Breast epithelium (tissue), 3 donors: Measurements from ENCODE around the gene M1AP.

Experiments used
- POLR2A ChIP-seq: fragments of 450-650 bp; IDR thresholded peaks from one replicate; pipeline ENCODE4 v1.6.1; 2016; ENCODE audit warnings: antibody characterized with exemption, mild to moderate bottlenecking, moderate library complexity
- POLR2AphosphoS5 ChIP-seq, 3 donors: sonication (generic); formaldehyde crosslinking; IDR thresholded peaks; one replicate each; pipeline ENCODE4 v1.6.1; 2017; ENCODE audit warnings: antibody characterized with exemption in 3 of 3
- TF ChIP-seq, protein P1 (sequence below), 3 donors: fragments of 450-650 bp; IDR thresholded peaks; one replicate each; pipeline ENCODE4 v1.5.1; 2016 to 2017; ENCODE audit warnings: antibody characterized with exemption in 3 of 3, mild to moderate bottlenecking in 3 of 3, moderate library complexity in 3 of 3

DNA sequence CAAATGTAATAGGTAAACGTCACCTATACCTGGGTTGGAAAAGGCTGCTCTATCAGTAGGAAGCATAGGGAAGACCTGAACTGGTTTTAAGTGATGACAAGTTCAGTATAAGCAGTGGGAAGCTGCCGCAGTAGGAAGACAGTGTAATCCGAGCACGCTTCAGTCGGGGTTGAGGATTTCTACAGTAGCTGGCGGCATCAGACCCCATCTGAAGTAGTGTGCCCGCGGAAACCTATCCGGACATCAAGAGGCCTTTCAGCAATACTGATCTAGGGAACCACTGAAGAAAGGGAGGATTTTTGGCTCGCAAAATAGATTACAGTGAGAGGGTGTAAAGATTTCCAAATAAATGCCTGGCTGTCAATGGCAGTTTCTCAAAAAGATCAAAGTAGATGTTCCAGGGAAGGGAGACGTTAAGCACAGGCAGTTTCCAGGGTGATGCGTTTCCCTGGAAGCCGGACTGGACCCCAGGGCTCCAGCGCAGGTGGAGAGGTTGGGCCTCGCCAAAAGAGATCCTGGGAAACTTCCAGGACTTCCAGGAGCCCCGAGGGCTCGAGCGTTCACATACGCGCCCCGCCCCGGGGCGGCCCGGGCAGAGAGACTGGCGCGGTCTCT is 99.7 kb downstream of the M1AP start:
- no peak for TF ChIP-seq POLR2AphosphoS5 (IDR thresholded peaks at IDR 0.05)
- TF ChIP-seq, protein P1, sequence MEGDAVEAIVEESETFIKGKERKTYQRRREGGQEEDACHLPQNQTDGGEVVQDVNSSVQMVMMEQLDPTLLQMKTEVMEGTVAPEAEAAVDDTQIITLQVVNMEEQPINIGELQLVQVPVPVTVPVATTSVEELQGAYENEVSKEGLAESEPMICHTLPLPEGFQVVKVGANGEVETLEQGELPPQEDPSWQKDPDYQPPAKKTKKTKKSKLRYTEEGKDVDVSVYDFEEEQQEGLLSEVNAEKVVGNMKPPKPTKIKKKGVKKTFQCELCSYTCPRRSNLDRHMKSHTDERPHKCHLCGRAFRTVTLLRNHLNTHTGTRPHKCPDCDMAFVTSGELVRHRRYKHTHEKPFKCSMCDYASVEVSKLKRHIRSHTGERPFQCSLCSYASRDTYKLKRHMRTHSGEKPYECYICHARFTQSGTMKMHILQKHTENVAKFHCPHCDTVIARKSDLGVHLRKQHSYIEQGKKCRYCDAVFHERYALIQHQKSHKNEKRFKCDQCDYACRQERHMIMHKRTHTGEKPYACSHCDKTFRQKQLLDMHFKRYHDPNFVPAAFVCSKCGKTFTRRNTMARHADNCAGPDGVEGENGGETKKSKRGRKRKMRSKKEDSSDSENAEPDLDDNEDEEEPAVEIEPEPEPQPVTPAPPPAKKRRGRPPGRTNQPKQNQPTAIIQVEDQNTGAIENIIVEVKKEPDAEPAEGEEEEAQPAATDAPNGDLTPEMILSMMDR (IDR thresholded peaks at IDR 0.05) = no peak
- no peak for TF ChIP-seq POLR2A
